ENCODE data around the gene HSD17B7. TPM values are rescaled to one million over a fixed set of nuclear protein-coding genes. Genes with fewer than 3 reads are reported as not detected.
"Not testable (repeated sequence)": the region's sequence is repeated elsewhere in the genome, so short reads cannot be mapped to it uniquely, and the experiment has no call there.

Gene HSD17B7
- total and polyA plus RNA-seq, 4 donors: 24.6 to 34.1 (median 28.8) TPM

DNA sequence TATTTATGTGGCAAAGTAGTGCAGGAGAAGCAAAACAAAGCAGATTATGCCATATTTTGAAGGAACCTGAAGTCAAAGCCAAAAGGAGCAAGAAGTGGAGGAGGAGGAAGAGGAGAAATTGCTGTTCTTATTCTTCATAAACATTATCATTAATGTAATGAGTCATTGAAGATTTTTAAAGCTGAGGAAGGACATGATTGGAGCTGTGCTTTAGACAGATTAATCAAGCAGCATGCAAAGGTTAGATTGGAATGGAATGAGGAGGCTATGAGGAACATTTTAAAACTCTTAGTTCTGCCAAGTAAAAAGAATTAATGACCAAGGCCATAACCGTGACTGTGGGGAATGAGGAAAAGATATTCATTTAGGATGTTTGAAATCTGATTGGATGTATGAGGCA is 33.0 kb upstream of the HSD17B7 start:
- Histone ChIP-seq H3K27ac (ENCODE audit: low read depth, low read length) (no peak overlapping the region), H3K9me3 (ENCODE audit: control insufficient read depth, insufficient read depth, low read length) (no peaks in the 10 kb centered on the region), H3K27me3 (ENCODE audit: control insufficient read depth, insufficient read depth, low read length) (no peaks in the 10 kb centered on the region), H3K4me3 (ENCODE audit: low read depth, low read length) (no peak overlapping the region), H3K36me3 (ENCODE audit: control insufficient read depth, insufficient read depth, low read length) (no peaks in the 10 kb centered on the region), H3K4me1 (ENCODE audit: control insufficient read depth, insufficient read depth, low read length) (no peaks in the 10 kb centered on the region)
- WGBS (ENCODE audit: insufficient coverage): 50% methylated on average over 1 of the region's 1 CpG
- DNase-seq (ENCODE audit: low read depth in 4 of 6, low spot score in 6 of 6): peak in 1 of 6 donors; percentile 7

DNA sequence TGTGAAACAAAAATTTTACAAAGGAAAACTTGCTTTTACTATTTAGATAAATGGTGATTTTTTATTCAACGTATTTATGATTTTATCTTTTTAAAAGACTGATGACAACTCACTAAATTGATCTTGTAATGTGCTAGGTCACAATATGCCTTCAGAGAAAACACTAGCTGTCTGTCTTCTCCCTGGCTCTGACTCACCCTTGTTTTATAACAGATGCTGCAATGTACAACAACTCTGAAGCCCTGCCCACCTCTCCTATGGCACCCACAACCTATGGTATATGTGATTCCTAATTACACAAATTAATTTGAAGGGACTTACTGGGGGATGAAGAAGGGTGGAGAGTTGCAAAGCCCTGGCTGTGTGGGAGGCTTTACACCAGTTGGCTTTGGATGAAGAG is 24.7 kb upstream of the HSD17B7 start:
- no peak for DNase-seq (ENCODE audit: low read depth in 4 of 6, low spot score in 6 of 6)
- no peak overlapping the region for H3K27ac ChIP-seq (ENCODE audit: low read depth, low read length)
- H3K4me1 ChIP-seq (ENCODE audit: control insufficient read depth, insufficient read depth, low read length): no peaks in the 10 kb centered on the region
- no CpG with 5 or more reads among the region's 1 CpG for WGBS (ENCODE audit: insufficient coverage)
- no peaks in the 10 kb centered on the region for H3K36me3 ChIP-seq (ENCODE audit: control insufficient read depth, insufficient read depth, low read length)
- H3K4me3 ChIP-seq (ENCODE audit: low read depth, low read length): no peak overlapping the region
- no peaks in the 10 kb centered on the region for H3K27me3 ChIP-seq (ENCODE audit: control insufficient read depth, insufficient read depth, low read length)
- no peaks in the 10 kb centered on the region for H3K9me3 ChIP-seq (ENCODE audit: control insufficient read depth, insufficient read depth, low read length)

DNA sequence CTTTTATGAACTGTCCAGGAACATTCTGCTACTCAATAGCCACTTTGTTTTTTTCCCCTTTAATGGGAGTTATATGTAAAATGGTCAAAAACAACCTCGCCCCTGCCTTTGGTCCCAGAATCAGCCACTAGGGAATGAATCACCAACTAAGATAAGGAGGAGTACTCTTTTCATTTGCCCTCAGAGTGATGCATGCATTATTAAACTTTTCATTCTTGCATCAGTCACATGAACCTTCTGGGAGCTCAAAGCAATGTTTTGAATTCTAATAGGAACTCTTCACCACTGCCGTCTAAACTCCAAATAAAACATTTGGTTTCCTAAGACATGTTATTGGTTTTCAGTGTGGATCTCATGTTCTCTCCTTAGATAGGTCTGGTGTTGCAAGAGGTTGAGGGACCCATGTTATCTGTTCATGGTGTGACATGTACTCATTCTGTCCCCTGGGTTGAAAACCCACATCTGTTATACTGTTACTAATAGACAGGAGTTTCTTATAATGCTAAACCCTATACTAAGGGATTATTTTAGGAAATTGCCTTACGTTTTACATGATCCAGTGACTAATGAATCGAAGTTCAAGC is 17.8 kb upstream of the HSD17B7 start:
- DNase-seq (ENCODE audit: low read depth in 4 of 6, low spot score in 6 of 6): no peak
- WGBS (ENCODE audit: insufficient coverage): no CpG with 5 or more reads among the region's 4 CpGs
- Histone ChIP-seq H3K9me3 (ENCODE audit: control insufficient read depth, insufficient read depth, low read length) (no peaks in the 10 kb centered on the region), H3K36me3 (ENCODE audit: control insufficient read depth, insufficient read depth, low read length) (no peaks in the 10 kb centered on the region), H3K27ac (ENCODE audit: low read depth, low read length) (no peak overlapping the region), H3K4me3 (ENCODE audit: low read depth, low read length) (no peak overlapping the region), H3K4me1 (ENCODE audit: control insufficient read depth, insufficient read depth, low read length) (no peaks in the 10 kb centered on the region), H3K27me3 (ENCODE audit: control insufficient read depth, insufficient read depth, low read length) (no peaks in the 10 kb centered on the region)

DNA sequence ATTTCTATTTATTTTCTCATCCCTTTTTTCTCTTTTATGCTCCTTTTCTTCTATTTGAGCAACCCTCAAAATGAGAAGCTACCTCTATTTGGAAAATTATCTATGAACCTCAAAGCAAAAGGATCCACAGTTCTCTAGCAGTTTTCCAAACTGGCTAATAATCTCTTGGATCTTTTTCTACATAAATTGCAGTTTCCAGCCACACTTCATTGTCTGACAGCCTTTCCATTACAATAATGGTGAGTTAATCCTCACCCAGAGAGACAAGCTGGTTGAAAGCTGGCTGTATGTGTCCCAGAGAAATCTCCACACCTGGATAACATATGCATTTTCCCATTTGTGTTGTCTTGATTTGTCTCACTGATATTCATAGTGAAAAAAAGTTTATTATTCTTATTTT is 16.5 kb upstream of the HSD17B7 start:
- H3K9me3 ChIP-seq (ENCODE audit: control insufficient read depth, insufficient read depth, low read length): no peaks in the 10 kb centered on the region
- no peaks in the 10 kb centered on the region for H3K36me3 ChIP-seq (ENCODE audit: control insufficient read depth, insufficient read depth, low read length)
- H3K4me3 ChIP-seq (ENCODE audit: low read depth, low read length): no peak overlapping the region
- DNase-seq (ENCODE audit: low read depth in 4 of 6, low spot score in 6 of 6): no peak
- no peaks in the 10 kb centered on the region for H3K27me3 ChIP-seq (ENCODE audit: control insufficient read depth, insufficient read depth, low read length)
- H3K27ac ChIP-seq (ENCODE audit: low read depth, low read length): no peak overlapping the region
- H3K4me1 ChIP-seq (ENCODE audit: control insufficient read depth, insufficient read depth, low read length): no peaks in the 10 kb centered on the region

DNA sequence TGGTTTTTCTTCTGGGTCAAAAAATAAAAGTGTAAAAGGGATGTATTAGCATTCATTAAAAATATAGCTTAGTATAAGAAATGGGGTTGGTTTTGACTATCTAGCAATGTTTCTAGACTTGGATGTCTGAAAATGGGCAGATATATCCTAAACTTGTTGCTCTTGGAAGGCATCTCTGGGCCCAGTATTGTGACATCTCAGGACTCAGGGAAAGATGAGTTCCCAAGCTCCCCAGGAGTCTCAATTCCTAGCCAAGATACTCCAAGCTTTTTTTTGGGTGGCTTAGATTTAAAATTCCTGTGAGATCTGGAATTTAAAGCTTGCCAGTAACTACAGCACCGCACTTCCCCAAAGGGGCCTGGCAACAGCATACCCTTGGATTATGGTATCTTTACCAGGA is 11.5 kb upstream of the HSD17B7 start:
- no peaks in the 10 kb centered on the region for H3K36me3 ChIP-seq (ENCODE audit: control insufficient read depth, insufficient read depth, low read length)
- no peak overlapping the region for H3K27ac ChIP-seq (ENCODE audit: low read depth, low read length)
- H3K9me3 ChIP-seq (ENCODE audit: control insufficient read depth, insufficient read depth, low read length): no peaks in the 10 kb centered on the region
- no peak overlapping the region for H3K4me3 ChIP-seq (ENCODE audit: low read depth, low read length)
- no peak for DNase-seq (ENCODE audit: low read depth in 4 of 6, low spot score in 6 of 6)
- no CpG with 5 or more reads among the region's 1 CpG for WGBS (ENCODE audit: insufficient coverage)
- no peaks in the 10 kb centered on the region for H3K27me3 ChIP-seq (ENCODE audit: control insufficient read depth, insufficient read depth, low read length)
- no peaks in the 10 kb centered on the region for H3K4me1 ChIP-seq (ENCODE audit: control insufficient read depth, insufficient read depth, low read length)

DNA sequence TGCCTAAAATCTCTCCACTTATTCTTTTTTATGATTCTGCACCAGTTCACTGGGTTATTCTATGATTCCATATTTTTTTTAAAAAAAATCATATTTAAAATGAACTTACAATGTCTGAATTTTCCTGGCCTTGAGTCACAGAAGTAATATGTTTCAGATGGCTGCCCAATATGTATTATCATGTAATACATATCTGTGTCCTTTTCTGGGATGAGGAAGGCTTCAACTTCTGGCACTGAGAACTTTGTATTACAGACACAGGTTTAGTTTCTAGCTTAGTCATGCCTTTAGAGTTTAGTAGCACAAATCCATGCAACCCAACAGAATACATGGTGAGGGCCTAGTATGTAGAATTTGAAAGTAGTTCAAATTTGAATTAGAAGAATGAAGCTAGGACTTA is 7.8 kb upstream of the HSD17B7 start:
- Histone ChIP-seq H3K9me3 (ENCODE audit: control insufficient read depth, insufficient read depth, low read length) (no peaks in the 10 kb centered on the region), H3K27ac (ENCODE audit: low read depth, low read length) (no peak overlapping the region), H3K4me1 (ENCODE audit: control insufficient read depth, insufficient read depth, low read length) (no peaks in the 10 kb centered on the region), H3K27me3 (ENCODE audit: control insufficient read depth, insufficient read depth, low read length) (no peaks in the 10 kb centered on the region), H3K36me3 (ENCODE audit: control insufficient read depth, insufficient read depth, low read length) (no peaks in the 10 kb centered on the region), H3K4me3 (ENCODE audit: low read depth, low read length) (no peak overlapping the region)
- DNase-seq (ENCODE audit: low read depth in 4 of 6, low spot score in 6 of 6): no peak

DNA sequence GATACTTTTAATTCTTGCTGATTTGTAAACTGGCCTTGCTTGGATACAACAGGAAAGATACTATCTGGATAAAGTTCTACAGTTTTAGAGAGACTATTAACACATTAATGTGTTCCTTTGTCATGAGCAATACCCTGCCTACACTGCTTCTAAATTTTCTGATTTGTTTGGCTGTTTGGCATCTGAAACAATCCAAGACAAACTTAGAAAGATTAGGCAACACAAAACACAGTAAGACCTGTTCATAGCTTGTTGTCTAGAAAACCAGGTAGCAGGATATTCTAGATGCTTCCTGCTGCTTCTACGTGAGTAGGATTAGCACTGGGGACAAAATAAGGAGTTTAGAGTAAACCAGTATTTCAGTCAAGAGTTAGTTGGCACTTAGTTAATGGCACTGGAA is 5.6 kb upstream of the HSD17B7 start:
- H3K27me3 ChIP-seq (ENCODE audit: control insufficient read depth, insufficient read depth, low read length); H3K36me3 ChIP-seq (ENCODE audit: control insufficient read depth, insufficient read depth, low read length); DNase-seq (ENCODE audit: low read depth in 4 of 6, low spot score in 6 of 6); H3K4me1 ChIP-seq (ENCODE audit: control insufficient read depth, insufficient read depth, low read length); H3K9me3 ChIP-seq (ENCODE audit: control insufficient read depth, insufficient read depth, low read length); H3K4me3 ChIP-seq (ENCODE audit: low read depth, low read length); H3K27ac ChIP-seq (ENCODE audit: low read depth, low read length): not testable (repeated sequence)
- no CpG with 5 or more reads among the region's 1 CpG for WGBS (ENCODE audit: insufficient coverage)

DNA sequence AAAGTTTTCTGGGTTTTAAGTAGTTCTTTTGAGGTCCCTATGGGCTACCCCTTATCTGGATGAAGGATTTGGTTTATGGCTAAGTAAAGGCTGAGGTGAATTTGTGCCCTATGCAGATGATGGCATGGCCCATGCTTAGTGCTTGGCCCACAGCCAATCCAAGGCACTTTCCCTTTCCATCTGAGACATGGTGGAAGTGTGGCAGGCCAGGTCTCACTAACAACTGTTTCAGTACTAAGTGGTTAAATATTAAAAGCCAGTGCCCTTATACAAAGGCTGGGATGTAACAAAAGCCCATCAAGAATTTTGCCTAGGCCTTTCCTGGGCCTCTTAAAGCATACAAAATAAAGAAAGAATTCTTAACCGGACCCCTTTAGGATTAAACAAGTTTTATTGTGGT is 1.7 kb upstream of the HSD17B7 start:
- not testable (repeated sequence) for H3K4me1 ChIP-seq (ENCODE audit: control insufficient read depth, insufficient read depth, low read length); H3K9me3 ChIP-seq (ENCODE audit: control insufficient read depth, insufficient read depth, low read length); H3K27me3 ChIP-seq (ENCODE audit: control insufficient read depth, insufficient read depth, low read length); H3K36me3 ChIP-seq (ENCODE audit: control insufficient read depth, insufficient read depth, low read length); H3K27ac ChIP-seq (ENCODE audit: low read depth, low read length); H3K4me3 ChIP-seq (ENCODE audit: low read depth, low read length); DNase-seq (ENCODE audit: low read depth in 4 of 6, low spot score in 6 of 6)
- no CpG with 5 or more reads among the region's 1 CpG for WGBS (ENCODE audit: insufficient coverage)

DNA sequence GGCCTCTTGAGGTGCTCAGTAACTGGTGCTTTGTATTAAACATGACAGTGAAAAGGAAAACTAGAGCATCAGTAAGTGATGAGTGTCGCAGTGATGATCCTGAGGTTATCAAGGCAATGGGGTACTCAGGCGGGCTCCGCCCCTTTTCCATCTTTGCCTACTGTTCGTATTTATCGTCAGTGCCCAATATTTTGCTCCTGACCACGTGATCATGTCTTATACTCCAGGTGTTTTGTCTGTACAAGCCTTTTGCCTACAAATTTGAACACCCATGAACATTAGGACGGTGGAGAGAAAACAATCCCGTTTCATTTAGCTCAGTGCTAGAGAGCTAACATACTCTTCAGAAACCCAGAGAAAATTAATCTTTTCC is 469 bp downstream of the HSD17B7 start:
- no CpG with 5 or more reads among the region's 8 CpGs for WGBS (ENCODE audit: insufficient coverage)
- H3K4me1 ChIP-seq (ENCODE audit: control insufficient read depth, insufficient read depth, low read length); H3K27ac ChIP-seq (ENCODE audit: low read depth, low read length); H3K36me3 ChIP-seq (ENCODE audit: control insufficient read depth, insufficient read depth, low read length); H3K9me3 ChIP-seq (ENCODE audit: control insufficient read depth, insufficient read depth, low read length); H3K27me3 ChIP-seq (ENCODE audit: control insufficient read depth, insufficient read depth, low read length): not testable (repeated sequence)
- DNase-seq (ENCODE audit: low read depth in 4 of 6, low spot score in 6 of 6): peak; percentile 4 to 78 (median 18)
- peak overlapping the region; percentile 62 for H3K4me3 ChIP-seq (ENCODE audit: low read depth, low read length)

DNA sequence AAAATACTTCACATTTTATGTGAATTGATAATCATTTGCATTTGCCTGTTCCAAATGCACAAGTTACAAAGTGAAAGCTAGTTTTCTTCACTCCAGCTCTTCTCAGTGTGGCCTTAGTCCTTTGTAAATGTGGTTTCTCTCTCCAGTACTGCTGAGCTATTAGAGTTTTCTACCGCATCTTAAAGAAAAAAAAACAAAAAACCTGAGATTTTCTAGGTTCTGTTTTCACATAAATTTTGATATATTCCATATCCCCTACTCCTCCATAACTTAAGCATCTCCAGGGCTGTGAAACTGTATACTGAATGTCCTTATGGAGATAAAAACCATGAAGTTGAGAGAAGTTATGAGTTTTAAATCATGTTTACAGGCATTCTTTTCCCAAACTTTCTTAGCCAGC is 3.8 kb downstream of the HSD17B7 start:
- H3K4me1 ChIP-seq (ENCODE audit: control insufficient read depth, insufficient read depth, low read length); H3K4me3 ChIP-seq (ENCODE audit: low read depth, low read length); DNase-seq (ENCODE audit: low read depth in 4 of 6, low spot score in 6 of 6); H3K27ac ChIP-seq (ENCODE audit: low read depth, low read length); H3K27me3 ChIP-seq (ENCODE audit: control insufficient read depth, insufficient read depth, low read length); H3K36me3 ChIP-seq (ENCODE audit: control insufficient read depth, insufficient read depth, low read length); H3K9me3 ChIP-seq (ENCODE audit: control insufficient read depth, insufficient read depth, low read length): not testable (repeated sequence)
- WGBS (ENCODE audit: insufficient coverage): no CpG with 5 or more reads among the region's 1 CpG
